Measurements from ENCODE around the gene HEG1. TPM values are rescaled to one million over a fixed set of nuclear protein-coding genes. Genes with fewer than 3 reads are reported as not detected.
A peak's percentile ranks its signal among the peaks of the same experiment; 100 is the strongest.

The HEG1 gene
- total and polyA plus RNA-seq, 2 of the 4 experiments (the other 2 are of a cell fraction) = 25.6 to 43.4 TPM

- peaks cover 12 to 33% of the 10 kb centered on the region in 2 experiments for H3K79me1 ChIP-seq (ENCODE audit: low read depth in 1 of 2, low read length in 2 of 2)
- dilution Hi-C loops (cut with HindIII; ENCODE audit: low sequenced_read_pairs, unreplicated experiment) = no loop called here
Measured at GRCh38 chr3:124985349-124985748, 70.4 kb downstream of the HEG1 start.

More at GRCh38 chr3:124985349-124985748, 70.4 kb downstream of the HEG1 start:
- no peak overlapping the region for H2AK9ac ChIP-seq (replicated peaks; ENCODE audit: low read depth, low read length, poor library complexity)
- TF ChIP-seq RCOR1 (IDR thresholded peaks at IDR 0.05; ENCODE audit: insufficient replicate concordance, low read length) (no peak), MAFK (IDR thresholded peaks at IDR 0.05; ENCODE audit: low read depth, low read length) (0 out of 2 replicates have a peak, but pooled peaks have one; percentile 17), POLR2A (IDR thresholded peaks at IDR 0.05; ENCODE audit: low read depth, low read length) (no peak), RAD21 (IDR thresholded peaks at IDR 0.05; ENCODE audit: low read length) (no peak), NFE2L2 (IDR thresholded peaks at IDR 0.05; ENCODE audit: low read depth, low read length) (no peak), CEBPB (IDR thresholded peaks at IDR 0.05; ENCODE audit: low read depth, low read length) (peak; percentile 40; the same call in 1 of the 2 replicates)
- H2AFZ ChIP-seq (replicated peaks; ENCODE audit: low read length, poor library complexity) = no peak overlapping the region
- peak overlapping the region; percentile 93; the same call in 1 of the 2 replicates for H2BK20ac ChIP-seq (ENCODE audit: low read depth, low read length)
- peak overlapping the region; percentile 32; the same call in 1 of the 2 replicates for H3K4me2 ChIP-seq (ENCODE audit: low read depth, low read length)
- peaks cover 15% of the 10 kb centered on the region for H3K9me1 ChIP-seq (ENCODE audit: insufficient read depth, low read length)
- CTCF ChIA-PET = no interaction called here
- no peaks in the 10 kb centered on the region for H3K27me3 ChIP-seq (ENCODE audit: control insufficient read depth, insufficient read depth, low read length)
- H3K23ac ChIP-seq (ENCODE audit: low read depth, low read length) = no peak overlapping the region
- peak overlapping the region; percentile 82 for H3K4ac ChIP-seq (ENCODE audit: low read depth, low read length)
- no peak overlapping the region for H3K4me3 ChIP-seq (ENCODE audit: insufficient read depth, low read depth, low read length)
- peaks cover 17% of the 10 kb centered on the region for H3K4me1 ChIP-seq (ENCODE audit: control insufficient read depth, insufficient read depth, low read length)
- no TSS peak for BruUV-seq (replicated peaks)
- peaks cover 6% of the 10 kb centered on the region; the same call in 1 of the 2 replicates for H4K20me1 ChIP-seq (ENCODE audit: insufficient read depth, low read length)
- POLR2A ChIA-PET (ENCODE audit: unreplicated experiment) = no interaction called here
- H4K91ac ChIP-seq (ENCODE audit: insufficient read depth, low read depth, low read length) = peak overlapping the region; percentile 85
- peak overlapping the region; percentile 17; the same call in 1 of the 2 replicates for H3K18ac ChIP-seq (ENCODE audit: low read depth, low read length)
- WGBS, 2 experiments (ENCODE audit: extremely low coverage in 2 of 2, insufficient read length in 1 of 2) = 0% methylated on average over 2 of the region's 4 CpGs; no CpG with 5 or more reads in 1 of the 2 experiments
- peak overlapping the region; percentile 12; the same call in 1 of the 2 replicates for H2AK5ac ChIP-seq (ENCODE audit: low read depth, low read length)
- DNase-seq = peak; percentile 83
- peaks cover 37% of the 10 kb centered on the region for H3K36me3 ChIP-seq (ENCODE audit: control insufficient read depth, insufficient read depth, low read length)
- H2BK5ac ChIP-seq (ENCODE audit: low read depth, low read length, poor library complexity, severe bottlenecking) = peak overlapping the region; percentile 91
- peak overlapping the region; percentile 78; the same call in 1 of the 2 replicates for H3K14ac ChIP-seq (replicated peaks; ENCODE audit: low read depth, low read length)
- intact Hi-C loops (cut with micrococcal nuclease) = loop anchor here (10.0 kb wide), 1 partner anchor 421 kb away; no protein-coding TSS in a partner anchor
- in situ Hi-C loops (cut with MboI; ENCODE audit: low sequenced_read_pairs) = loop anchor here (25.0 kb wide), 1 partner anchor 602 kb away; the partner anchor contains the start of gene OSBPL11
- 0 out of 3 replicates have a peak overlapping the region, but pooled peaks have one; percentile 54 for H2BK15ac ChIP-seq (ENCODE audit: low read depth, low read length)
- no peak overlapping the region for H4K5ac ChIP-seq (ENCODE audit: low read depth, low read length)
- peak; percentile 75 for ATAC-seq (ENCODE audit: low read depth)
- peak overlapping the region; percentile 73 for H3K27ac ChIP-seq (ENCODE audit: insufficient read depth, low read length)
- peak overlapping the region; percentile 91 for H2BK120ac ChIP-seq (ENCODE audit: low read depth, low read length)
- peak overlapping the region; percentile 41; the same call in 1 of the 2 replicates for H3K56ac ChIP-seq (ENCODE audit: extremely low read depth, insufficient read depth, low read length)
- H3K9me3 ChIP-seq (ENCODE audit: control insufficient read depth, insufficient read depth, low read length) = no peaks in the 10 kb centered on the region
- H3K9ac ChIP-seq (ENCODE audit: low read depth, low read length) = no peak overlapping the region
- H4K8ac ChIP-seq (ENCODE audit: low read depth in 2 of 2, low read length in 2 of 2) = peak overlapping the region; percentile 25 to 90; a peak in 2 of 4 replicates
